ENCODE measurements around the gene SLC6A17.

Gene SLC6A17

GRCh38 chr1:110134050-110134595 is 16.2 kb upstream of the SLC6A17 start:
- Histone ChIP-seq H3K27ac (replicated peaks) (no peak overlapping the region), H3K4me3 (replicated peaks; ENCODE audit: insufficient read depth, low read length) (no peak overlapping the region), H3K27me3 (ENCODE audit: insufficient read depth, poor library complexity, severe bottlenecking) (peaks cover 40% of the 10 kb centered on the region)
- no peak for DNase-seq (ENCODE audit: low read depth in 1 of 2, low spot score in 1 of 2)
- no peak for TF ChIP-seq POLR2AphosphoS5 (IDR thresholded peaks at IDR 0.05; ENCODE audit: low read depth)
- no peak for TF ChIP-seq SPI1 (IDR thresholded peaks at IDR 0.05; ENCODE audit: borderline replicate concordance, low read depth)
- no peak for TF ChIP-seq GABPA (IDR thresholded peaks at IDR 0.05; ENCODE audit: low read depth)
- TF ChIP-seq, protein P1, sequence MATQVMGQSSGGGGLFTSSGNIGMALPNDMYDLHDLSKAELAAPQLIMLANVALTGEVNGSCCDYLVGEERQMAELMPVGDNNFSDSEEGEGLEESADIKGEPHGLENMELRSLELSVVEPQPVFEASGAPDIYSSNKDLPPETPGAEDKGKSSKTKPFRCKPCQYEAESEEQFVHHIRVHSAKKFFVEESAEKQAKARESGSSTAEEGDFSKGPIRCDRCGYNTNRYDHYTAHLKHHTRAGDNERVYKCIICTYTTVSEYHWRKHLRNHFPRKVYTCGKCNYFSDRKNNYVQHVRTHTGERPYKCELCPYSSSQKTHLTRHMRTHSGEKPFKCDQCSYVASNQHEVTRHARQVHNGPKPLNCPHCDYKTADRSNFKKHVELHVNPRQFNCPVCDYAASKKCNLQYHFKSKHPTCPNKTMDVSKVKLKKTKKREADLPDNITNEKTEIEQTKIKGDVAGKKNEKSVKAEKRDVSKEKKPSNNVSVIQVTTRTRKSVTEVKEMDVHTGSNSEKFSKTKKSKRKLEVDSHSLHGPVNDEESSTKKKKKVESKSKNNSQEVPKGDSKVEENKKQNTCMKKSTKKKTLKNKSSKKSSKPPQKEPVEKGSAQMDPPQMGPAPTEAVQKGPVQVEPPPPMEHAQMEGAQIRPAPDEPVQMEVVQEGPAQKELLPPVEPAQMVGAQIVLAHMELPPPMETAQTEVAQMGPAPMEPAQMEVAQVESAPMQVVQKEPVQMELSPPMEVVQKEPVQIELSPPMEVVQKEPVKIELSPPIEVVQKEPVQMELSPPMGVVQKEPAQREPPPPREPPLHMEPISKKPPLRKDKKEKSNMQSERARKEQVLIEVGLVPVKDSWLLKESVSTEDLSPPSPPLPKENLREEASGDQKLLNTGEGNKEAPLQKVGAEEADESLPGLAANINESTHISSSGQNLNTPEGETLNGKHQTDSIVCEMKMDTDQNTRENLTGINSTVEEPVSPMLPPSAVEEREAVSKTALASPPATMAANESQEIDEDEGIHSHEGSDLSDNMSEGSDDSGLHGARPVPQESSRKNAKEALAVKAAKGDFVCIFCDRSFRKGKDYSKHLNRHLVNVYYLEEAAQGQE (IDR thresholded peaks at IDR 0.05; ENCODE audit: insufficient replicate concordance, low read depth), result no peak
- TF ChIP-seq, protein P2, sequence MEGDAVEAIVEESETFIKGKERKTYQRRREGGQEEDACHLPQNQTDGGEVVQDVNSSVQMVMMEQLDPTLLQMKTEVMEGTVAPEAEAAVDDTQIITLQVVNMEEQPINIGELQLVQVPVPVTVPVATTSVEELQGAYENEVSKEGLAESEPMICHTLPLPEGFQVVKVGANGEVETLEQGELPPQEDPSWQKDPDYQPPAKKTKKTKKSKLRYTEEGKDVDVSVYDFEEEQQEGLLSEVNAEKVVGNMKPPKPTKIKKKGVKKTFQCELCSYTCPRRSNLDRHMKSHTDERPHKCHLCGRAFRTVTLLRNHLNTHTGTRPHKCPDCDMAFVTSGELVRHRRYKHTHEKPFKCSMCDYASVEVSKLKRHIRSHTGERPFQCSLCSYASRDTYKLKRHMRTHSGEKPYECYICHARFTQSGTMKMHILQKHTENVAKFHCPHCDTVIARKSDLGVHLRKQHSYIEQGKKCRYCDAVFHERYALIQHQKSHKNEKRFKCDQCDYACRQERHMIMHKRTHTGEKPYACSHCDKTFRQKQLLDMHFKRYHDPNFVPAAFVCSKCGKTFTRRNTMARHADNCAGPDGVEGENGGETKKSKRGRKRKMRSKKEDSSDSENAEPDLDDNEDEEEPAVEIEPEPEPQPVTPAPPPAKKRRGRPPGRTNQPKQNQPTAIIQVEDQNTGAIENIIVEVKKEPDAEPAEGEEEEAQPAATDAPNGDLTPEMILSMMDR (IDR thresholded peaks at IDR 0.05; ENCODE audit: insufficient read depth, low read length), result no peak

GRCh38 chr1:110135246-110135645 is 15.0 kb upstream of the SLC6A17 start:
- H3K27ac ChIP-seq (replicated peaks), result no peak overlapping the region
- no peak overlapping the region for H3K4me3 ChIP-seq (replicated peaks; ENCODE audit: insufficient read depth, low read length)
- TF ChIP-seq, protein P2 (IDR thresholded peaks at IDR 0.05; ENCODE audit: insufficient read depth, low read length), result no peak
- TF ChIP-seq, protein P1 (IDR thresholded peaks at IDR 0.05; ENCODE audit: insufficient replicate concordance, low read depth), result no peak
- no peak for TF ChIP-seq SPI1 (IDR thresholded peaks at IDR 0.05; ENCODE audit: borderline replicate concordance, low read depth)
- DNase-seq (ENCODE audit: low read depth in 1 of 2, low spot score in 1 of 2), result no peak
- peaks cover 39% of the 10 kb centered on the region for H3K27me3 ChIP-seq (ENCODE audit: insufficient read depth, poor library complexity, severe bottlenecking)

GRCh38 chr1:110135666-110136065 is 14.6 kb upstream of the SLC6A17 start:
- H3K27me3 ChIP-seq (ENCODE audit: insufficient read depth, poor library complexity, severe bottlenecking), result peaks cover 37% of the 10 kb centered on the region
- no peak for DNase-seq (ENCODE audit: low read depth in 1 of 2, low spot score in 1 of 2)
- no peak overlapping the region for H3K4me3 ChIP-seq (replicated peaks; ENCODE audit: insufficient read depth, low read length)
- H3K27ac ChIP-seq (replicated peaks), result no peak overlapping the region
- TF ChIP-seq SPI1 (IDR thresholded peaks at IDR 0.05; ENCODE audit: borderline replicate concordance, low read depth) (no peak), POLR2AphosphoS5 (IDR thresholded peaks at IDR 0.05; ENCODE audit: low read depth) (no peak), GABPA (IDR thresholded peaks at IDR 0.05; ENCODE audit: low read depth) (no peak)
- TF ChIP-seq, protein P1 (IDR thresholded peaks at IDR 0.05; ENCODE audit: insufficient replicate concordance, low read depth), result no peak
- TF ChIP-seq, protein P2 (IDR thresholded peaks at IDR 0.05; ENCODE audit: insufficient read depth, low read length), result no peak
